ENCODE measurements around the gene CHKA.

CHKA gene

DNA sequence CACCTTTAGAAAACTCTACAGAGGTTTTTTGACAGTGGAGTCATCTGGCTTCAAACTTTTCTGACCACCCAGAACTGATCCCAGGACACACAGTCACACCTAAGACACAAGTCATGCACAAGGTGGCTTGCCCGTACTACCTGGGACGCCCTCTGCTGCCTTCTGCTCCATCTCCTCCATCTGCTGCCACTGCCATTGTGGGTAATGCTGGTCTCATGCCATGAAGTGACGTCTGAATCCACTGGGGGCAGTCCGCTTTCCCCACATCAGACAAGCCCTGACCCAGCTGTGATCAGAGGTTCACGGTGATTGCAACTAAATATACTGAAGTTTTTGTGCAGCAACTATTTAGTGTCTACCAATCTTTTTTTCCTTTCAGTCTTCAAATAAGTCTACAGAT, 96.1 kb downstream of the CHKA start:
- H3K79me2 ChIP-seq (ENCODE audit: insufficient read depth, low read length), result peaks cover 10% of the 10 kb centered on the region; the same call in 1 of the 2 replicates
- H4K20me1 ChIP-seq (ENCODE audit: insufficient read depth, low read length, poor library complexity, severe bottlenecking), result no peaks in the 10 kb centered on the region
- H3K4me2 ChIP-seq (ENCODE audit: low read depth, low read length, poor library complexity, severe bottlenecking), result no peak overlapping the region
- H3K9me3 ChIP-seq (ENCODE audit: insufficient read depth, low read depth, low read length), result no peaks in the 10 kb centered on the region
- no peaks in the 10 kb centered on the region for H3K36me3 ChIP-seq (ENCODE audit: insufficient read depth, low read length)
- no peak overlapping the region for H3K4me3 ChIP-seq (ENCODE audit: low read length, poor library complexity, severe bottlenecking)
- H3F3A ChIP-seq (ENCODE audit: low read depth), result peaks cover 3% of the 10 kb centered on the region; the same call in 1 of the 2 replicates
- TF ChIP-seq, protein P1, sequence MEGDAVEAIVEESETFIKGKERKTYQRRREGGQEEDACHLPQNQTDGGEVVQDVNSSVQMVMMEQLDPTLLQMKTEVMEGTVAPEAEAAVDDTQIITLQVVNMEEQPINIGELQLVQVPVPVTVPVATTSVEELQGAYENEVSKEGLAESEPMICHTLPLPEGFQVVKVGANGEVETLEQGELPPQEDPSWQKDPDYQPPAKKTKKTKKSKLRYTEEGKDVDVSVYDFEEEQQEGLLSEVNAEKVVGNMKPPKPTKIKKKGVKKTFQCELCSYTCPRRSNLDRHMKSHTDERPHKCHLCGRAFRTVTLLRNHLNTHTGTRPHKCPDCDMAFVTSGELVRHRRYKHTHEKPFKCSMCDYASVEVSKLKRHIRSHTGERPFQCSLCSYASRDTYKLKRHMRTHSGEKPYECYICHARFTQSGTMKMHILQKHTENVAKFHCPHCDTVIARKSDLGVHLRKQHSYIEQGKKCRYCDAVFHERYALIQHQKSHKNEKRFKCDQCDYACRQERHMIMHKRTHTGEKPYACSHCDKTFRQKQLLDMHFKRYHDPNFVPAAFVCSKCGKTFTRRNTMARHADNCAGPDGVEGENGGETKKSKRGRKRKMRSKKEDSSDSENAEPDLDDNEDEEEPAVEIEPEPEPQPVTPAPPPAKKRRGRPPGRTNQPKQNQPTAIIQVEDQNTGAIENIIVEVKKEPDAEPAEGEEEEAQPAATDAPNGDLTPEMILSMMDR (conservative IDR thresholded peaks at IDR 0.05; ENCODE audit: low read length), result peak; percentile 59
- TF ChIP-seq EZH2phosphoT487 (IDR thresholded peaks at IDR 0.05; ENCODE audit: borderline replicate concordance), result no peak
- peaks cover 14% of the 10 kb centered on the region for H3K4me1 ChIP-seq (ENCODE audit: insufficient read depth, low read length, poor library complexity, severe bottlenecking)
- no peak overlapping the region for H2AFZ ChIP-seq (ENCODE audit: low read length)
- no peaks in the 10 kb centered on the region for H3K9me2 ChIP-seq (replicated peaks; ENCODE audit: low read depth, low read length)
- no peaks in the 10 kb centered on the region for H3K27me3 ChIP-seq (ENCODE audit: insufficient read depth, low read length, poor library complexity, severe bottlenecking)
- H3K9ac ChIP-seq (ENCODE audit: low read depth, low read length, poor library complexity, severe bottlenecking), result no peak overlapping the region

DNA sequence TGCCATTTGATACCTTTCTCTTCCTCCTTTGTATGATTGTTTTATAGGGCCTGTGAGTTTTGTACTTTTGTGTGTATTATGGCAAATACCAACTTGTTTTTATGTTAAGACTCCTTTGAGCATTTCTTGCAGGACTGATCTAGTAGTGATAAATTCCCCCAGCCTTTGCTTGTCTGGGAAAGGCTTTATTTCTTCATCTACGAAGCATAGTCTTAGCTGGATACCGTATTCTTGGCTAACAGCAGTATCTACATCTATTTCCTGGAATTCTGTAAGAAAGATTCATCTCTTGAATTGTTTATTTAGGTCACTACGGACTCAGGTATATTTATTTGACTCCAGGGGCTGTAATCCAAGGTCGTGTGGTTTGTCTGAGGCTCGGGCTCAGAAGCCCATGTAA, 96.7 kb downstream of the CHKA start:
- Histone ChIP-seq H3K4me3 (ENCODE audit: low read length, poor library complexity, severe bottlenecking) (no peak overlapping the region), H3K79me2 (ENCODE audit: insufficient read depth, low read length) (peaks cover 5% of the 10 kb centered on the region; the same call in 1 of the 2 replicates), H2AFZ (ENCODE audit: low read length) (no peak overlapping the region), H3F3A (ENCODE audit: low read depth) (peaks cover 3% of the 10 kb centered on the region; the same call in 1 of the 2 replicates), H3K9me3 (ENCODE audit: insufficient read depth, low read depth, low read length) (no peaks in the 10 kb centered on the region), H4K20me1 (ENCODE audit: insufficient read depth, low read length, poor library complexity, severe bottlenecking) (no peaks in the 10 kb centered on the region), H3K4me1 (ENCODE audit: insufficient read depth, low read length, poor library complexity, severe bottlenecking) (peaks cover 10% of the 10 kb centered on the region), H3K9ac (ENCODE audit: low read depth, low read length, poor library complexity, severe bottlenecking) (no peak overlapping the region), H3K4me2 (ENCODE audit: low read depth, low read length, poor library complexity, severe bottlenecking) (no peak overlapping the region), H3K27me3 (ENCODE audit: insufficient read depth, low read length, poor library complexity, severe bottlenecking) (no peaks in the 10 kb centered on the region), H3K36me3 (ENCODE audit: insufficient read depth, low read length) (no peaks in the 10 kb centered on the region), H3K9me2 (replicated peaks; ENCODE audit: low read depth, low read length) (no peaks in the 10 kb centered on the region)
- no peak for TF ChIP-seq EZH2phosphoT487 (IDR thresholded peaks at IDR 0.05; ENCODE audit: borderline replicate concordance)
- TF ChIP-seq, protein P1 (conservative IDR thresholded peaks at IDR 0.05; ENCODE audit: low read length), result no peak

DNA sequence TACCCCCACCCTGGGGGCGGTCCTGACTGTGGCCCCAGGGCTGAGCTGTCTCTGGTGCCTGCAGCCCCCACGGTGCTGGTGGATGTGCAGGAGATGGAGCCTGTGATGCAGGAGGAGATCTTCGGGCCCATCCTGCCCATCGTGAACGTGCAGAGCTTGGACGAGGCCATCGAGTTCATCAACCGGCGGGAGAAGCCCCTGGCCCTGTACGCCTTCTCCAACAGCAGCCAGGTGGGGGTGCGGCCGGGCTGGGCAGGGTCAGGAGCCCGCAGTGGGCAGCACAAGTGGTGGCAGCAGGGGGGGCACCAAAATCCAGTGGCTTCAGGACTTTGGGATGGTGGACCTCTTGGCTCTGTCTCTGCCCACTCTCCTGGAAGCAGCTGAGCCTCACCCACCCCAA, 98.7 kb downstream of the CHKA start:
- peaks cover 3% of the 10 kb centered on the region; the same call in 1 of the 2 replicates for H3F3A ChIP-seq (ENCODE audit: low read depth)
- H3K9ac ChIP-seq (ENCODE audit: low read depth, low read length, poor library complexity, severe bottlenecking), result no peak overlapping the region
- H2AFZ ChIP-seq (ENCODE audit: low read length), result no peak overlapping the region
- H3K79me2 ChIP-seq (ENCODE audit: insufficient read depth, low read length), result no peaks in the 10 kb centered on the region
- no peaks in the 10 kb centered on the region for H3K9me3 ChIP-seq (ENCODE audit: insufficient read depth, low read depth, low read length)
- H3K4me1 ChIP-seq (ENCODE audit: insufficient read depth, low read length, poor library complexity, severe bottlenecking), result no peaks in the 10 kb centered on the region
- no peak for TF ChIP-seq EZH2phosphoT487 (IDR thresholded peaks at IDR 0.05; ENCODE audit: borderline replicate concordance)
- TF ChIP-seq, protein P1 (conservative IDR thresholded peaks at IDR 0.05; ENCODE audit: low read length), result no peak
- H3K4me3 ChIP-seq (ENCODE audit: low read length, poor library complexity, severe bottlenecking), result no peak overlapping the region
- no peak overlapping the region for H3K4me2 ChIP-seq (ENCODE audit: low read depth, low read length, poor library complexity, severe bottlenecking)
- H4K20me1 ChIP-seq (ENCODE audit: insufficient read depth, low read length, poor library complexity, severe bottlenecking), result no peaks in the 10 kb centered on the region
- no peaks in the 10 kb centered on the region for H3K9me2 ChIP-seq (replicated peaks; ENCODE audit: low read depth, low read length)
- H3K27me3 ChIP-seq (ENCODE audit: insufficient read depth, low read length, poor library complexity, severe bottlenecking), result no peaks in the 10 kb centered on the region
- no peaks in the 10 kb centered on the region for H3K36me3 ChIP-seq (ENCODE audit: insufficient read depth, low read length)
